ENCODE results near the gene CTNNA3.
"Not testable (repeated sequence)": the region's sequence is repeated elsewhere in the genome, so short reads cannot be mapped to it uniquely, and the experiment has no call there.

Gene CTNNA3
- total RNA-seq: 0.54 to 1.9 reads per million in 2 donors

- no peak for DNase-seq
These were observed at the start of gene CTNNA3 for GRCh38 chr10:67696029-67696428. TSS of gene CTNNA3 (minus strand) at chr10:67696195.

GRCh38 chr10:67735430-67735829 is 39.4 kb upstream of the CTNNA3 start:
- DNase-seq: no peak

GRCh38 chr10:67733511-67733910 is 37.5 kb upstream of the CTNNA3 start:
- DNase-seq: no peak

DNA sequence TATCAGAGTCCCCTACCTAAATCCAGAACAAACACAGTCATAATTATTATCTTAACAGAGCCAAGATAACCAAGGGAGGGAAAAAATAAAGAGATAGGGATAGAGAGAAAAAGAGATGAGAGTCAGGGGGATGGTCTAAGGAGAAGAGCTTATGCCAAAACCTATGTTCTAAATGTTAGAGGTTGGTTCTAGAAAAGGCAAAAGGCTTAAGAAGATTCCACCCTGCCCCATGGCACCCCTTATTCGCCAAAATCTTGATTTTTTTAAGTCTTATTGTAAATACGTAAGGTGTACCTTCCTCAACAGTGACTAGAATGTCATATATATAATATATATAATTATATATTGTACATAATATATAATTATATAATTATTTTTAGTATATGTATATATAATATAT is 29.6 kb upstream of the CTNNA3 start:
- DNase-seq: peak in 1 of 5 experiments; percentile 8

DNA sequence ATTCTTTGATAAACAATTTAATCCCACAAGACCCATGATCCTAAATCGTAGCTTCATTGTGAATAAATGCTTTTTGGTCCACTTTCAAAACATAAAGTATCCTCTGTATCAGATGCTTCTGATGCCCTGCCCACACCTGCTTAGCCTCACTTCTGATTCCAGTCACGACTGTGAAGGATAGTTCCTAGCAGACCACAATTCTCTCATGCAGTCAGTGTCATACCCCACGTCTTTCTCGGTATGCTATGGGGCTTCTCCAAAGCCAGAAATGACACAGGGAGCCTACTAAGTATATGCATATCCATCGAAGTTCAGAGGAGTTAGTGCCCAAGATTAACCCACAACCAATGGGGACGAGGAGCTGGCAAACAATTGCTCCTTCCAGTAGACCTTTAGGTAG is 27.6 kb upstream of the CTNNA3 start:
- DNase-seq: no peak

DNA sequence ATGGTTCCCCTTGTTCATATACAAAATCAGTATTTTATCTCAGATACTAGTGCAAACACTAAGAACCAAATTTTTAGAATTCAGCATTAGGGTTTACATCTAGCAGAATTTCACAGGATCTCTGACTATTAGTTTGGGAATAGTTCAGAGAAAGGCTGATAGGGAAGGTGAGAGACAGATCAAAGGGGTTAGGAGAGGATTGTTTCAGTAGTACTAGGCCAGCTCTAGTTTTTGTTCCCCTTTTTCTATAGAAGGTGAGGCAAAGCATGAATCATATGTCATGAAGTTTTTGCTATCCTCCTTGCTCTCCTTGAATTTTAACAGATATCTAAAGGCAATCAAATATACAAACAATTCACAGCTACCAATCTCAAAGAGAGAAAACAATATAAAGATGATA is 26.1 kb upstream of the CTNNA3 start:
- no peak for DNase-seq

- DNase-seq: not testable (repeated sequence)
These were observed 20.5 kb upstream of the CTNNA3 start for GRCh38 chr10:67716455-67716854.

DNA sequence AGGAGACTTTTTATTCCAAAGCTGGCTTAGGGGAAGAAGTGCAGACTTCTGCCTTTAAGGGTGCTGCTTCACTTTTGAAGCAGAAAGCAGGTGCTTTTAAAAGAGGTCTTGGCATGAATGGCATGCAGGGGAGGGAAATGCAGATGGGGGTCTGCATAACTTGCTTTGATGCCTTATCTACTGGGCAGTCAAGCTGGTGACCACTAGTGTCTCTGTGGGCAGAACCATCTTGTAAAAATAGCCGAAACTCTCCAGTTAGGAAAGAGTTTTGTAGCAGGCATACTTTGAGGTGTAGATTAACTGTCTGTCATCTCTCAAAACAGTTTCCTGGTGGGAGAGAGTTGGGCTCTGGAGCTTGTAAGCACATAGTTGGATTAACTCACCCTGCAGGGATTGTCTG is 9.9 kb upstream of the CTNNA3 start:
- no peak for DNase-seq

DNA sequence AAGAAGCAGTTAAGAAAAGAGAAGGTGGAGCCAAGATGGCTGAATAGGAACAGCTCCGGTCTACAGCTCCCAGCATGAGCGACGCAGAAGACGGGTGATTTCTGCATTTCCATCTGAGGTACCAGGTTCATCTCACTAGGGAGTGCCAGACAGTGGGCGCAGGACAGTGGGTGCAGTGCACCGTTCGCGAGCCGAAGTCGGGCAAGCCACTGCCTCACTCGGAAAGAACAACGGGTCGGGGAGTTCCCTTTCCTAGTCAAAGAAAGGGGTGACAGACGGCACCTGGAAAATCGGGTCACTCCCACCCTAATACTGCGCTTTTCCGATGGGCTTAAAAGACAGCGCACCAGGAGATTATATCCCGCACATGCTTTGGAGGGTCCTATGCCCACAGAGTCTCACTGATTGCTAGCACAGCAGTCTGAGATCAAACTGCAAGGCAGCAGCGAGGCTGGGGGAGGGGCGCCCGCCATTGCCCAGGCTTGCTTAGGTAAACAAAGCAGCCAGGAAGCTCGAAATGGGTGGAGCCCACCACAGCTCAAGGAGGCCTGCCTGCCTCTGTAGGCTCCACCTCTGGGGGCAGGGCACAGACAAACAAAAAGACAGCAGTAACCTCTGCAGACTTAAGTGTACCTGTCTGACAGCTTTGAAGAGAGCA is 3.7 kb upstream of the CTNNA3 start:
- DNase-seq: not testable (repeated sequence)

DNA sequence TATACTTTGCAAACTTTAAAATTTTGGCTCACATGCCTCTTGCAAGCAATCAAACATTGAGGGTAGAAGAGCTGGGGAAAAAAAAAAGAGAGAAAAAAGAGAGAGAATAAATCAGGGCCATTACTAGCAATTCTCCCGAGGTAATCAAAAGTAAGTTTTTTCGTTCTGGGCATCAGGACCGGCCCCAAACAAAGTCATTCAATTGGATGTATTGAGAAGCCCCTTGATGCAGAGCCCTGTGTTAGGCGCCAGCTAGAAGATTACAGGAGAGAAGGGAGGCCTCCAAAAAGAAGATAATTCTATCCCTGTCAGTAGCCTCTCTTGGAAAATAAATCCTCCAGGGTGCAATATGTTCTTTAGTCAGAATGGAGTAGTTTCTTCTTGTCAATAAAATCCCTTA is 2.2 kb upstream of the CTNNA3 start:
- no peak for DNase-seq

GRCh38 chr10:67697724-67698131 is 1.7 kb upstream of the CTNNA3 start:
- DNase-seq: peak in 2 of 5 experiments; percentile 17 to 70

- no peak for DNase-seq
These were observed 684 bp upstream of the CTNNA3 start for GRCh38 chr10:67696679-67697078.

DNA sequence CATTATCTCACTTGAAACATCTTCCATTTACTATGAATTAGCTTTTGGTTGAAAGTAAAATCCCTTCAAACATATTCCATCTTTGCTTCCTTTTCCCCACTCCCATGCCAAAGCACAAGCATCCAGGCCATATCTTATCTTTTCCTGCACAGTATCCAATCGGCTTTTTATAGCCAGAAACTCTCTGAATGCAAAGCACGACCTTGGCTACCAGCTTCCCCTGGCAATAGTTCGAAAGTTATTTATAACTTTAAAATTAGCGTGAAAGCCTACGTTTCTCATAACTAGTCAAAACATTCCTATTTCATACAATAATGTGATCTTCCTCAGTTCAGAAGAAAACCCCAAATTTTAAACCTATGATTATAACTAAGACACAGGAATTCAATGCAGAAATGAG is 440 bp downstream of the CTNNA3 start:
- no peak for DNase-seq

- DNase-seq: not testable (repeated sequence)
These were observed 4.1 kb downstream of the CTNNA3 start for GRCh38 chr10:67691861-67692260.

- DNase-seq: not testable (repeated sequence)
These were observed 5.5 kb downstream of the CTNNA3 start for GRCh38 chr10:67690540-67690939.

GRCh38 chr10:67684140-67684539 is 11.9 kb downstream of the CTNNA3 start:
- DNase-seq: not testable (repeated sequence)

DNA sequence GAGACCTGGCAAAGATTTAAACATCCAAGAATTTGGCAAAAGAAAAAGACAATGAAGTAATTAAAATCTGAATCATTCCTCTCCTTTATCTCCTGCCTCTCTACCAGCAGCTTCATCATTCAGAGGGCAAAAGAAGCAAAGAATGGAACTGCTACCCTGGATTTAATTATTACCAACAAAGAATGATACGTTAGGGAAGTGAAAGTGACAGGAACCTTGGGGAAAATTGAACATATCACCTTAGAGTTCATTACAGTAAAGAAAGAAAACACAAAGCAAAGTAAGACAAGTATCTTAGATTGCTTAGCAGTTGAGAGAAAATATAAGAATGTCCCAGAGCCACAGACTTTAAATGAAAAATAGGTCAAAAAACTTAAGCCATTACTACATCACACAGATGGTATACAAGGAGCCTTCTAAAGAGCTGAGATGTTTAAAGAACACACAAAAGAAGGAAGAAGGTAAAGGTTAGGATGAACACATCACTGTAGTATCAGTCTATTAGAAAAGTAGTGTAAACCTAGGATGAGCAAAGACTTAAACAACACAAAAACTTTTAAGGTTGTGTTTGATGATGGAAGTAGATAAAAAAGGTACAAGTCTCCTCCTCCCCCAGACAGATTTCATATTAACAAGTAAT is 17.5 kb downstream of the CTNNA3 start:
- DNase-seq: no peak

DNA sequence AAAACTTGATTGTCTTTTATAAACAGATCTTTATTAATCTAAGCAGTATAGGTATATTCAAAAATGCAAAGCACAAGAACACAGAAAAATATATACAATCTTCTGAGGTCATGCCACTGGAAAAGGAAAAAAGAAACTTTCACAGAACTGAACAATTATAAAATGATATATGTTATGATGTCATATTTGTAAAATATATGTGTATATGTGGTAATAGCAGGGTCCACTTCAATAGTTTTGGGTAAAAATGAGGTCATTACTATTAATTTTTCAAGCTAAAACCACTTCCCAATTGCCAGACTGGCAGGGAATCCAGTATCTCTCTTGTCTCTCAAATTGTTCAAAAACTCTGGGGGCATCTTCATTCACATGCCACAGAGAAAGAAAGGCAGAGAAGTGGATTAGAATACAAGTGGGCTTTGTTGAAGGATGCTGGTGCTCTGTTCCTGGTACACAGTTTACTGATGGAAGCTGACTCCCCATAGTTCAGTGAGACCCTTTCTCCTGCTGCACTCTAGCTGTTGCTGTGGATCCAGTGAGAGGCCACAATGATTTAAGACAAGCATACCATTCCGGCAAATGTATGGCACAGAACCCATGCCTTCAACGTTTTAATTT is 19.7 kb downstream of the CTNNA3 start:
- no peak for DNase-seq

DNA sequence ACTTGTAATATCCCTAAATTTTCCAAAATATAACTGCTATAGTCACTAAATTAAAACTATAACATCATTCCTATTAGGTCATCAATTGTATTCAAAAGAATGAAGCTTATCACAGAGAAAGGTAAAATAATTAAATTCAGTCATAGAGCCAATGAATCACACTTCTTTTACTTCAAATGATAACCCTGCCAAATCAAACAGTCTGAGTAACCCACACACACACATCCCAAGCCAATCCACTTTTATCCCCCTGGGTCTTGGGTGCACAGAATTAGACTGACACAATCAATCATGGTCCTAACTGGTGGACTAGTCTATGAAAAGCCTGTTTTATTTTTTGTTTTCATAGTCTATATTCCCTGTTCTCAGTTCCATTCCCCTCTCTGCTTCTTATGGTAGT is 25.6 kb downstream of the CTNNA3 start:
- no peak for DNase-seq

- no peak for DNase-seq
These were observed 26.0 kb downstream of the CTNNA3 start for GRCh38 chr10:67669978-67670377.

- DNase-seq: no peak
These were observed 27.5 kb downstream of the CTNNA3 start for GRCh38 chr10:67668448-67668847.

GRCh38 chr10:67667035-67667425 is 29.0 kb downstream of the CTNNA3 start:
- DNase-seq: no peak

DNA sequence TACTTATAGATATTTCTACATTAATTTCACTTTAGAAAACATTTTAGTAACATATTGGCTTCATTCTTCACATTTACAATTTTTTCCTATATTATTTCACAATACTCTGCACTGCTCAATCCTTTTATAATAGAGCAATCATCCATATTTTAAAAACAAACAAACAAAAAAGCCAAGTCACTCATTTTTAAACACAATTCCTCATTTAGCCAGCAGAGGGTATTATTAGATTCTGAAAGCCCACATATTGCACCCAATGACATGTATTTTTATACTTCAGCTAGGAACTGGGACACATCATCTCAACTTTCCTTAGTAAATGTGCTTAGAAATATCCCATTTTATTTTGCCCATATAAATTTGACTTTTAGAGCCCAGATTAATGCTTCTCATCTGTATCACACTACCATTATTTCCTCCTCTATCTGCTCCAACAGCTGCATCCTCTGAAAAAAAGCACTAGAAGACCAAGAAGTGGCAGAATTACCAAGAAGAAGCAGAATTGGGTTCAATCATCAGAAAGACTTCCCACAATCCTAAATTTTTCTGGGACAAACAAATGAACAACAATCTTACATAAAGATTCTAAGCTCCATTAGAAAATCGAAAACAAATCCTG is 29.5 kb downstream of the CTNNA3 start:
- DNase-seq: peak in 1 of 5 experiments; percentile 32

- peak in 1 of 5 experiments; percentile 34 for DNase-seq
These were observed 30.5 kb downstream of the CTNNA3 start for GRCh38 chr10:67665491-67665890.

All from T-helper 2 cell (primary cell).